GM12874 (cell line): ENCODE measurements around the gene FAM107B.

Experiments used
- CTCF ChIP-seq: IDR thresholded peaks from 2 replicates; pipeline ENCODE4 v1.5.1; 2011; ENCODE audit warnings: low read depth, mild to moderate bottlenecking, control low read depth, low read length, moderate library complexity; ENCODE audit not compliant: insufficient read depth

Gene FAM107B

GRCh38 chr10:14707481-14707880, 67.2 kb downstream of the FAM107B start:
- TF ChIP-seq CTCF: no peak

DNA sequence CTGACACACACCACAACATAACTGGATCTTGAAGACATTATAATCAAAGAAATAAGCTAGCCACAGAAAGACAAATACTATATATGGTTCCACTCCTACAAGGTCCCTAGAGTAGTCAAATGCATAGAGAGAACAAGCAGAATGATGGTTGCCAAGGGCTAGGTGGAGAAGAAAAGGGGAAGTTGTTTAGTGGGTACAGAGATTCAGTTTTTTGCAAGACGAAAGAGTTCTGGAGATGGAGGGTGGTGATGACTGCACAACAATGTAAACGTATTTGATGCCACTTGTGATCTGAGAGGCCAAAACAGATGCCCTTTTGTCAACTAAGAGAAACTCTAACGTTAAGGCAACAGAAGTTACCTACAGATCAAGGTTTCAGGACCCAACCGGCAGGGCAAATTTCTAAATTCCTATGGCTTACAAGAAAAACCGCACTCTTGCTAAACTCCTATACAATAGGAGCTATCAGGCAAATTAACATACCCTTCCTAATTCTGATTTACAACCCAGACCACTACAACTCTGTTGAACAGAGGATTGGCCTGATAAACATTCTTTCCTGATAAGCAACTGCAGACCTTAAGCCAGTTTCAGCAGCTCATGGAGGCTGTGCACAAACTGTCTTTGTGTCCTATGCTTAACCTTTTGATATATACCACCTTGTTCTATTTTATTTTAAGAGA, 69.0 kb downstream of the FAM107B start:
- no peak for TF ChIP-seq CTCF

GRCh38 chr10:14703631-14704001, 71.1 kb downstream of the FAM107B start:
- no peak for TF ChIP-seq CTCF

DNA sequence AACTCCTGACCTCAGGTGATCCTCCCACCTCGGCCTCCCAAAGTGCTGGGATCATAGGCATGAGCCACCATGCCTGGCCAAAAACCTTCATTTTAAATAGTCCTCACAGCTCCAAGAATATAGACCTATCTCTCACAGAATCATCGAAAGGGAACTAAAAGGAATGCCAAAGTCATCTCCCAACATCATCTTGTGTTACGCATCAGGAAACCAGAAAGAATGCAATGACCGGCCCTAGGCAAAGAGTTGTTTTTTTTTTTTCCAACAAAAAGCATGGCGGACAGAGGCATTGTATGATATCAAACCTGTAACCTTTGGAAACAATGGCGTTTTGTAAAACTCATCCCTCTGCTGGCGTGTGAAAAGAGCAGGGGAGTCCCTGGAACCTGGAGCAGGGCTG, 73.2 kb downstream of the FAM107B start:
- no peak for TF ChIP-seq CTCF

- TF ChIP-seq CTCF: no peak
These were observed 74.2 kb downstream of the FAM107B start for GRCh38 chr10:14700546-14700945.

DNA sequence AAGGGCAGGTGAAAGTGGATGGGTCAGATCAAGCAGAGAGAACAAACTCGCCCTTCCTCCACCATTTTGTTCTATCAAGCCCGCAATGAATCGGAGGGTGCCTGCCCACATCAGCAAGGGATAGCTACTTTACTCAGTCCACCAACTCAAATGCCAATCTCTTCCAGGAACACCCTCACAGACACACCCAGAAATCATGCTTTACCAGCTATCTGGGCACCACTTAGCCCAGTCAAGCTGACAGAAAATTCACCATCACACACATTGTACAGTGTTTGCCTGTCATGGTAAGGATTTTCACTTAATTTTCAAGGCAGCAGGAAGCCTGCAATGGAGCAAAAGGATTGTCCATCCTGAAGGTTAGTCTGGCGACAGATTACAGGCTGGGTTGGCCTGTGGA, 75.2 kb downstream of the FAM107B start:
- no peak for TF ChIP-seq CTCF

- no peak for TF ChIP-seq CTCF
These were observed 75.9 kb downstream of the FAM107B start for GRCh38 chr10:14698829-14699170.
